ENCODE data around the gene RIOK2.

The RIOK2 gene

GRCh38 chr5:97121848-97122247, 61.2 kb downstream of the RIOK2 start:
- no peaks in the 10 kb centered on the region for H3K36me3 ChIP-seq (ENCODE audit: control insufficient read depth, low read length)
- H3K27me3 ChIP-seq (ENCODE audit: control insufficient read depth, low read length) = no peaks in the 10 kb centered on the region
- H3K4me1 ChIP-seq (ENCODE audit: control insufficient read depth, low read length) = peaks cover 15% of the 10 kb centered on the region
- H3F3A ChIP-seq (ENCODE audit: control insufficient read depth, insufficient read depth) = peaks cover 3% of the 10 kb centered on the region; the same call in 1 of the 2 replicates
- no peak overlapping the region for H3K27ac ChIP-seq (ENCODE audit: low read depth, low read length)
- H4K20me1 ChIP-seq (ENCODE audit: control insufficient read depth, insufficient read depth, low read depth, low read length) = no peaks in the 10 kb centered on the region
- H3K9me3 ChIP-seq (ENCODE audit: control insufficient read depth, insufficient read depth, low read length) = no peaks in the 10 kb centered on the region
- no peaks in the 10 kb centered on the region for H3K79me2 ChIP-seq (ENCODE audit: control insufficient read depth, low read length)
- H3K9me2 ChIP-seq (replicated peaks; ENCODE audit: control insufficient read depth, low read length) = no peaks in the 10 kb centered on the region
- no peak for TF ChIP-seq EZH2phosphoT487 (IDR thresholded peaks at IDR 0.05; ENCODE audit: borderline replicate concordance, low read length)
- TF ChIP-seq CTCF (IDR thresholded peaks at IDR 0.05; ENCODE audit: low read depth, low read length, poor library complexity, severe bottlenecking) = no peak
- H3K4me2 ChIP-seq (ENCODE audit: low read length) = no peak overlapping the region
- H3K4me3 ChIP-seq (ENCODE audit: low read length) = no peak overlapping the region

GRCh38 chr5:97120195-97120594, 62.9 kb downstream of the RIOK2 start:
- no peaks in the 10 kb centered on the region for H3K79me2 ChIP-seq (ENCODE audit: control insufficient read depth, low read length)
- no peak overlapping the region for H3K27ac ChIP-seq (ENCODE audit: low read depth, low read length)
- no peaks in the 10 kb centered on the region for H3K27me3 ChIP-seq (ENCODE audit: control insufficient read depth, low read length)

GRCh38 chr5:97119007-97119390, 64.0 kb downstream of the RIOK2 start:
- H3K9me2 ChIP-seq (replicated peaks; ENCODE audit: control insufficient read depth, low read length) = no peaks in the 10 kb centered on the region
- peak overlapping the region; percentile 49 for H3K4me2 ChIP-seq (ENCODE audit: low read length)

More at GRCh38 chr5:97120195-97120594, 62.9 kb downstream of the RIOK2 start:
- no peak overlapping the region for H3K4me2 ChIP-seq (ENCODE audit: low read length)
- TF ChIP-seq CTCF (IDR thresholded peaks at IDR 0.05; ENCODE audit: low read depth, low read length, poor library complexity, severe bottlenecking) (no peak), EZH2phosphoT487 (IDR thresholded peaks at IDR 0.05; ENCODE audit: borderline replicate concordance, low read length) (no peak)
- no peaks in the 10 kb centered on the region for H3K36me3 ChIP-seq (ENCODE audit: control insufficient read depth, low read length)
- H3F3A ChIP-seq (ENCODE audit: control insufficient read depth, insufficient read depth) = peaks cover 3% of the 10 kb centered on the region; the same call in 1 of the 2 replicates
- H3K9me3 ChIP-seq (ENCODE audit: control insufficient read depth, insufficient read depth, low read length) = no peaks in the 10 kb centered on the region
- no peaks in the 10 kb centered on the region for H4K20me1 ChIP-seq (ENCODE audit: control insufficient read depth, insufficient read depth, low read depth, low read length)
- H3K4me1 ChIP-seq (ENCODE audit: control insufficient read depth, low read length) = peaks cover 15% of the 10 kb centered on the region
- no peak overlapping the region for H3K4me3 ChIP-seq (ENCODE audit: low read length)
- H3K9me2 ChIP-seq (replicated peaks; ENCODE audit: control insufficient read depth, low read length) = no peaks in the 10 kb centered on the region

More at GRCh38 chr5:97119007-97119390, 64.0 kb downstream of the RIOK2 start:
- Histone ChIP-seq H3K4me1 (ENCODE audit: control insufficient read depth, low read length) (peaks cover 15% of the 10 kb centered on the region), H4K20me1 (ENCODE audit: control insufficient read depth, insufficient read depth, low read depth, low read length) (no peaks in the 10 kb centered on the region), H3K36me3 (ENCODE audit: control insufficient read depth, low read length) (no peaks in the 10 kb centered on the region), H3K79me2 (ENCODE audit: control insufficient read depth, low read length) (no peaks in the 10 kb centered on the region), H3K4me3 (ENCODE audit: low read length) (peak overlapping the region; percentile 12), H3K27me3 (ENCODE audit: control insufficient read depth, low read length) (no peaks in the 10 kb centered on the region), H3K27ac (ENCODE audit: low read depth, low read length) (peak overlapping the region; percentile 24; the same call in 1 of the 2 replicates), H3K9me3 (ENCODE audit: control insufficient read depth, insufficient read depth, low read length) (no peaks in the 10 kb centered on the region), H3F3A (ENCODE audit: control insufficient read depth, insufficient read depth) (peaks cover 3% of the 10 kb centered on the region; the same call in 1 of the 2 replicates)
- TF ChIP-seq CTCF (IDR thresholded peaks at IDR 0.05; ENCODE audit: low read depth, low read length, poor library complexity, severe bottlenecking) (no peak), EZH2phosphoT487 (IDR thresholded peaks at IDR 0.05; ENCODE audit: borderline replicate concordance, low read length) (no peak)
